Measurements from ENCODE around the gene SARM1.
A peak's percentile ranks its signal among the peaks of the same experiment; 100 is the strongest.
"Not testable (repeated sequence)": the region's sequence is repeated elsewhere in the genome, so short reads cannot be mapped to it uniquely, and the experiment has no call there.

SARM1 gene

GRCh38 chr17:28335201-28335958 is 36.1 kb upstream of the SARM1 start, which contains the start of the genes IFT20 and TNFAIP1:
Gene IFT20, minus strand, starts transcription at chr17:28335472. Its CDS starts 3,487 bp downstream, at chr17:28331985.
Gene TNFAIP1, plus strand, starts transcription at chr17:28335761. Its CDS starts 3,761 bp downstream, at chr17:28339522.
- DNase-seq (ENCODE audit: low read depth) = peak; percentile 100
- TF ChIP-seq CTCF (IDR thresholded peaks at IDR 0.05; ENCODE audit: insufficient read depth, low read depth, low read length, missing control alignments) = no peak

GRCh38 chr17:28335959-28336871 is 35.3 kb upstream of the SARM1 start:
- peak; percentile 95 for DNase-seq (ENCODE audit: low read depth)
- H3K4me3 ChIP-seq (ENCODE audit: low read length) = peak overlapping the region; percentile 69
- no peak for TF ChIP-seq CTCF (IDR thresholded peaks at IDR 0.05; ENCODE audit: insufficient read depth, low read depth, low read length, missing control alignments)

More at GRCh38 chr17:28335201-28335958, 36.1 kb upstream of the SARM1 start, which contains the start of the genes IFT20 and TNFAIP1:
- peak within 1 kb of the TSS; percentile 69 for H3K4me3 ChIP-seq (ENCODE audit: low read length)

GRCh38 chr17:28338056-28338768 is 33.3 kb upstream of the SARM1 start:
- no peak for TF ChIP-seq CTCF (IDR thresholded peaks at IDR 0.05; ENCODE audit: insufficient read depth, low read depth, low read length, missing control alignments)
- DNase-seq (ENCODE audit: low read depth) = no peak
- no peak overlapping the region for H3K4me3 ChIP-seq (ENCODE audit: low read length)

- not testable (repeated sequence) for H3K4me3 ChIP-seq (ENCODE audit: low read length)
- peak; percentile 44 for DNase-seq (ENCODE audit: low read depth)
These were observed 32.7 kb upstream of the SARM1 start for GRCh38 chr17:28338769-28339212.

GRCh38 chr17:28339431-28339830 is 32.1 kb upstream of the SARM1 start:
- no peak for TF ChIP-seq CTCF (IDR thresholded peaks at IDR 0.05; ENCODE audit: insufficient read depth, low read depth, low read length, missing control alignments)
- DNase-seq (ENCODE audit: low read depth) = no peak
- H3K4me3 ChIP-seq (ENCODE audit: low read length) = no peak overlapping the region

- no peak for DNase-seq (ENCODE audit: low read depth)
- TF ChIP-seq CTCF (IDR thresholded peaks at IDR 0.05; ENCODE audit: insufficient read depth, low read depth, low read length, missing control alignments) = no peak
- no peak overlapping the region for H3K4me3 ChIP-seq (ENCODE audit: low read length)
These were observed 31.1 kb upstream of the SARM1 start for GRCh38 chr17:28340374-28340773.
